Endothelial cell (in vitro differentiated cells): ENCODE results near the gene AKAP7. TPM values are rescaled to one million over a fixed set of nuclear protein-coding genes. Genes with fewer than 3 reads are reported as not detected.

Experiments used
- DNase-seq: peaks from one replicate; pipeline ENCODE4 v3.0.0; 2021; ENCODE audit warnings: low spot score
- H3K27ac Mint-ChIP-seq: one replicate; pipeline ENCODE4 v1.8.0; 2021; ENCODE audit warnings: mixed read lengths, inconsistent platforms; ENCODE audit not compliant: unreplicated experiment
- H3K27me3 Mint-ChIP-seq: one replicate; pipeline ENCODE4 v1.8.0; 2021; ENCODE audit warnings: mild to moderate bottlenecking, moderate library complexity, mixed read lengths, inconsistent platforms; ENCODE audit not compliant: unreplicated experiment
- H3K36me3 Mint-ChIP-seq: one replicate; pipeline ENCODE4 v1.8.0; 2021; ENCODE audit warnings: mild to moderate bottlenecking, low read depth, mixed read lengths, inconsistent platforms; ENCODE audit not compliant: unreplicated experiment
- H3K4me1 Mint-ChIP-seq: one replicate; pipeline ENCODE4 v1.8.0; 2021; ENCODE audit warnings: mild to moderate bottlenecking, mixed read lengths, inconsistent platforms; ENCODE audit not compliant: unreplicated experiment
- H3K4me3 Mint-ChIP-seq: one replicate; pipeline ENCODE4 v1.8.0; 2021; ENCODE audit warnings: mild to moderate bottlenecking, mixed read lengths, inconsistent platforms; ENCODE audit not compliant: unreplicated experiment
- H3K9me3 Mint-ChIP-seq: one replicate; pipeline ENCODE4 v1.8.0; 2021; ENCODE audit warnings: mixed read lengths, inconsistent platforms; ENCODE audit not compliant: unreplicated experiment
- total RNA-seq: library from RNA; stranded (reverse); fragmentation: NEBNext Ultra II Directional; extraction: Animal tissue kit (Norgen Biotek cat#: 25700); gene quantifications from one replicate; pipeline ENCODE4 v1.2.1, GENCODE V29; 2021; ENCODE audit not compliant: unreplicated experiment
- TF ChIP-seq, protein P1 (sequence below): fragments of 200-600 bp; sonication (generic); IDR thresholded peaks from one replicate; pipeline ENCODE4 v1.5.0; 2021; ENCODE audit warnings: antibody characterized with exemption; ENCODE audit not compliant: unreplicated experiment

The AKAP7 gene
- total RNA-seq, 1 donor from 2014 or later: 5.2 TPM

DNA sequence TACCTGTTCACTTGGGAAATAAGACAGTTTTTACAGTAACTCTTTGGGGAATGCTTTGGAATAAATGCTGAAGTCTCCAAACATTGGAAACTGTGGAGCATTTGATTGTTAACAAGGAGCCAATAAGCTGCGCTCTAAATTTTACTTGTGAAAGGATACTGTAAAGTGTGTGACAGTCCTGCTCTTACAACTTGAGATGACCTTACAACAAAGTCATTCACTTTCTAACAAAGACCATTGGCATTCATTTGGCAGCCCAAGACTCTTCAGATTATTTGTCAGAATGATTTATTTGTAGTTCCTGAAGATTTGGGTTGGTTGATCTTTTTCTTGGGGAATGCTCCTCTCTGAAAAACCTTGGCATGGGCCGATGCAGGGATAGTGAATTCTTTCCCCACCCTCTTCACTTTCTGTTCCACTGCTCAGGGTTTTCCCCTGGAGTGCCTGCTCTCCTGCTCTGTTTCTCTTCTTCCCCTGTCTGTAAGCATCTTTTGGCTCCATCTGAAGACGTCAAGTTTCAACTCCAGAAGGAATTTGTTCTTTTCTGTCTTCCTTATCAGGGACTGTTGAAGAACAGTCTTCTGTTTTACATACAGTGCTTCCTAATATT, 116.4 kb downstream of the AKAP7 start:
- no peak for DNase-seq
- Mint-ChIP-seq H3K27me3 (peaks cover 1% of the 10 kb centered on the region), H3K4me1 (peaks cover 19% of the 10 kb centered on the region), H3K27ac (no peak overlapping the region), H3K9me3 (no peaks in the 10 kb centered on the region), H3K4me3 (peak overlapping the region; percentile 47), H3K36me3 (no peaks in the 10 kb centered on the region)
- TF ChIP-seq, protein P1, sequence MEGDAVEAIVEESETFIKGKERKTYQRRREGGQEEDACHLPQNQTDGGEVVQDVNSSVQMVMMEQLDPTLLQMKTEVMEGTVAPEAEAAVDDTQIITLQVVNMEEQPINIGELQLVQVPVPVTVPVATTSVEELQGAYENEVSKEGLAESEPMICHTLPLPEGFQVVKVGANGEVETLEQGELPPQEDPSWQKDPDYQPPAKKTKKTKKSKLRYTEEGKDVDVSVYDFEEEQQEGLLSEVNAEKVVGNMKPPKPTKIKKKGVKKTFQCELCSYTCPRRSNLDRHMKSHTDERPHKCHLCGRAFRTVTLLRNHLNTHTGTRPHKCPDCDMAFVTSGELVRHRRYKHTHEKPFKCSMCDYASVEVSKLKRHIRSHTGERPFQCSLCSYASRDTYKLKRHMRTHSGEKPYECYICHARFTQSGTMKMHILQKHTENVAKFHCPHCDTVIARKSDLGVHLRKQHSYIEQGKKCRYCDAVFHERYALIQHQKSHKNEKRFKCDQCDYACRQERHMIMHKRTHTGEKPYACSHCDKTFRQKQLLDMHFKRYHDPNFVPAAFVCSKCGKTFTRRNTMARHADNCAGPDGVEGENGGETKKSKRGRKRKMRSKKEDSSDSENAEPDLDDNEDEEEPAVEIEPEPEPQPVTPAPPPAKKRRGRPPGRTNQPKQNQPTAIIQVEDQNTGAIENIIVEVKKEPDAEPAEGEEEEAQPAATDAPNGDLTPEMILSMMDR: no peak

DNA sequence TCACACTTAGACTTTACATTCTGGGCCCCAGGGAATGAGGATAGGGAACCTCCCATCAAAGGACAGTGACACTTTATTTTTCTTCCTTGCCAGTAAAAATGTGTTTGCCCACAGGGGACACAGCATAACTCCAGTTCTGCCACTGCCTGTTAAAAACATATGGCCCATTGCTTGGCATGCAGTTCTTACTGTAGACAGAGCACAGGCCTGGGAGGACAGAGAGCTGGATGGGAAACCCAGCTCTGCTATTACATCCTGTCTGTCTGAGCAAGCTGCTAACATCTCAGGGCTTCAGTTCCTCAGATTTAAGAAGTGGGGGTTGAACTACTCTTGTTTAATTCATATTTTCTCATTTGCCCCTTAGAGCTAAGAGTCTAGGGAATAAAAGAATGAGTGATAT, 120.2 kb downstream of the AKAP7 start:
- peaks cover 14% of the 10 kb centered on the region for H3K4me1 Mint-ChIP-seq

DNA sequence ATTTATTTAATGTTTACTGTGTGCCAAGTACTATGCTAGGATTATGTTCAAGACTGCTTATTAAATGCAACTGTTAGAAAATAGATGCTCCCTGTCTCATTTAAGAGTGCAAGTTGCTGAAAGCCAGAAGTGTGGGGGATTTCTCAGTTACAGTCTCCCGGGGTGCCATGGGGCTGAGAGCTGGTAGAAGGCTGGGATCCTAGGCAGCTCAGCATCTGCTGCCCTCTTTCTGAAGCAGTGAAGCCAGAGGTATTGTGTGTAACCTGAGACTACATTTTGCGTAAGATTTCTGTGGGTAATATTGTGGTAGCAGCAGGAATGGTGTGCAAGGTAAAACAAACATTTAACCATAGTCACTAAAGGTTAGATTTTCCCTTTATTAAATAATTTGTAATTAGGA, 120.6 kb downstream of the AKAP7 start:
- Mint-ChIP-seq H3K36me3 (no peaks in the 10 kb centered on the region), H3K27me3 (no peaks in the 10 kb centered on the region), H3K4me1 (peaks cover 9% of the 10 kb centered on the region), H3K9me3 (no peaks in the 10 kb centered on the region), H3K4me3 (no peak overlapping the region), H3K27ac (no peak overlapping the region)
- no peak for DNase-seq
- TF ChIP-seq, protein P1: no peak

More for the DNA sequence above, 120.2 kb downstream of the AKAP7 start:
- H3K4me3 Mint-ChIP-seq: no peak overlapping the region
- no peak for DNase-seq
- TF ChIP-seq, protein P1: no peak
- no peaks in the 10 kb centered on the region for H3K27me3 Mint-ChIP-seq
- H3K36me3 Mint-ChIP-seq: no peaks in the 10 kb centered on the region
- no peaks in the 10 kb centered on the region for H3K9me3 Mint-ChIP-seq
- H3K27ac Mint-ChIP-seq: no peak overlapping the region

DNA sequence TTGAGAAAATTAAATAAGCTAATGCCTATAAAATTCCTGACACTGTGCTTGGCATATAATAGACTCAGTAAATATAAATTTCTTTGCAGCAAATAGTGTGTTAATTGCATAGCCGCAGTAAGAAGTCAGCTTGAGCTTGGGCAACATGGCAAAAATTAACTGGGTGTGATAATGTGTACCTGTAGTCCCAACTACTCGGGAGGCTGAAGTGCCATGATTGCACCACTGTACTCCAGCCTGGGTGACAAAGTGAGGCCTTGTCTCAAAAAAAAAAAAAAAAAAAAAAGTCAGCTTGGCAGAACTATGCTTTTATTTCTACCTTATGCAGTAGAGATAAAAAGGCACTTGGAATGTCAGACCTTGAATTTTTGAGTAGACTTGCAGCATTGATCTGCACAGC, 121.8 kb downstream of the AKAP7 start:
- no peak for DNase-seq
- H3K36me3 Mint-ChIP-seq: no peaks in the 10 kb centered on the region
- peaks cover 6% of the 10 kb centered on the region for H3K4me1 Mint-ChIP-seq
- H3K27ac Mint-ChIP-seq: no peak overlapping the region
- H3K9me3 Mint-ChIP-seq: no peaks in the 10 kb centered on the region
- H3K27me3 Mint-ChIP-seq: no peaks in the 10 kb centered on the region
- TF ChIP-seq, protein P1: no peak
- H3K4me3 Mint-ChIP-seq: no peak overlapping the region

DNA sequence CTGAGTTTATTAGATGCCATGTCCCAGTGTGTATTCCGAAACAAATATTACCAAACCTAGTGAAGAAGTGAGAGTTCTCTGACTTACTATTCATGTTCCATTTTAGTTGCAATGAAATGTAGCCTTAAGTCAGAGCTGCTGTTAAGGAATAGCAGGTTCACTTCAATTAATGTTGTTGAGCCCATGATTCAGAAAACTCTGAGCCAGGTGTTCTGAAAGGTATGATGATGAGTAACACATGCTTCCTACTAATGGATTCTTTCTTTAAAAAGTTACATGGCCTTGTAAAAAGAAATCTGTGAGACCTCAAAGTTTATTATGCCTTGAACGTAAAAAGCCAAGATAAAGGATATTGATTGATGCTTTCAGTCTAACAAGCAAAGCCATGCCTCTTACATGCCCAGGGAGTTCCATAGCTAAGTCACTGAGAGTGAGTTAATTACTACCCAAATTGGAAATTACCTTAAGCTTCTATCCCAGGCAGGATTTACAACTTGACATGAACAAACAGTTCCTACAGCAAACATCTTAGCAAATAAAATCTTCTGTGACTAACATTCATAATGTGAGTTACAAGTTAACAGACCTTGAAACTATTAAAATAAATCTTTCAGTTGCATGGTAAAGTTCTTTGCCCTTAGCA, 122.9 kb downstream of the AKAP7 start:
- no peaks in the 10 kb centered on the region for H3K27me3 Mint-ChIP-seq
- peaks cover 6% of the 10 kb centered on the region for H3K4me1 Mint-ChIP-seq
- no peak overlapping the region for H3K27ac Mint-ChIP-seq

More for the DNA sequence above, 122.9 kb downstream of the AKAP7 start:
- no peaks in the 10 kb centered on the region for H3K36me3 Mint-ChIP-seq
- TF ChIP-seq, protein P1: no peak
- DNase-seq: no peak
- H3K9me3 Mint-ChIP-seq: no peaks in the 10 kb centered on the region
- H3K4me3 Mint-ChIP-seq: no peak overlapping the region
